GM21360 (cell line): Measurements from ENCODE around the gene REEP3.
A peak's percentile ranks its signal among the peaks of the same experiment; 100 is the strongest.

Experiments
- ATAC-seq: cut with Tn5 transposase; IDR thresholded peaks from one replicate; pipeline ENCODE4 v1.9.1; 2021; ENCODE audit warnings: mild to moderate bottlenecking, moderate library complexity; ENCODE audit not compliant: unreplicated experiment

The REEP3 gene

DNA sequence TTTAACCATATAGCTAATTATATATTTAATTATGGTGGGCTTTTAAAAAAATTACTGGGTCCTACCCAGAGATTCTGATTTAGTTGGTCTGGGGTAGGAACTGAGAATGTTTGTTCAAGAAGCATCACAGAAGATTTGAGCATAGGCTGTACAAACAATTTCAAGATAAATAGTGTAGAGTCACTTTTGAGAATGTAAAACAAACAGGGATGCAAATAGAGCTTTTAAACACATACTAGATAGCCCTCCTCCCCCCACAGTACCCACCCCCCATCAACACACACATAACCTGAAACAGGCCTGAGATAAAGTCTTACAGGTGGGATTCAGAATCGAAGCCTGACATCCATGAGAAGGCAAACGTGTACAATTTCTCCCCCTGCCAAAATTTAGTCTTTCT is 15.6 kb upstream of the REEP3 start:
- ATAC-seq, result no peak

DNA sequence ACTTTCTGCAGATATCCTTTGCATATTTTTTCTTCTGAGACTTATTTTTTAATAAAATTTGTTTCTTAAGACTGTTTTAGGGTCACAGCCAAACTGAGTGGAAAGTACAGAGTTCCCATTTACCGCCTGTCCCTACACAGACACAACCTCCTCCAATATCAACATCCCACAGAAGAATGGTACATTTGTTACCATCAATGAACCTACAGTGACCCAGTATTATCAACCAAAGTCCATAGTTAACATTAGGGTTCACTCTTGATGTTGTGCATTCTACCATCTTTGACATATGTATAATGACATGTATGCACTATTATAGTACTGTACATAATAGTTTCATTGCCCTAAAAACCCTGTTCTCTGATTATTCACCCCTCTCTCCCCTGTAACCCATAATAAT is 14.6 kb upstream of the REEP3 start:
- no peak for ATAC-seq

DNA sequence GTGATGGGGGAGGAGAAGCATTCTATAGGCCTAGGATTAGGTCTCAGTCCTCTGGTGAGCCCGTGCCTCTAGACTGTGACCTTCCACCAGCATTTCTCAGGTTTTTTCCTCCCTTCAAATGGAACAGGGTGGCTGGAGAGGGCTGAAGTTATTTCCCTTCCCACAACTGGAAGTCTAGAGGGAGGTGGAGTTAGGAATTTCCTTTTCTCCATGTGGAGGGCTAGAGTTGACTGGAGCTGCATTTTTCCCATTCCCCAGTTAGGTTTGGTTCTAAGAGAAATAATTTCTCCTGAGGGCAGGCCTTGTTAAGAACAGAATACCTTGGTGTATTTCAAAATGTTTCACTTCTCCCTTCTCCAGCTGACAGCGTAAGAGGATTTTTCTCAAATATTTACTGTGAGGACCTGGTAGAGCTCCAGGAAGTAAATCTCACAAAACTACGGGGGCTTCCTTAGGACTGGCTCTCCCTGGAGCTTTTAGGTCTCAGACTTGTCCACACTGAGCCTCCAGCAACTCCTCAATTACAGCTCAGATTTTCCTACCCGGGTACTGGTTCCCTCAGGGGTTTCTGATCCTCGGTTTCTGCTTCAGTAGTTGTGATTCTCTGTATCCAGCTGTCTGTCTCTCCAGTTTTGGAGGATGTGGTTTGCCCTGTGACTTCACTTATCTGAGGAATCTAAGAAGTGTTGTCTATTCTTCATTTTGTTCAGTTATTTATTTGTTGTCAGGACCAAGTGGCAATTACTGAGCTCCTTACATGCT is 6.0 kb upstream of the REEP3 start:
- ATAC-seq, result no peak

DNA sequence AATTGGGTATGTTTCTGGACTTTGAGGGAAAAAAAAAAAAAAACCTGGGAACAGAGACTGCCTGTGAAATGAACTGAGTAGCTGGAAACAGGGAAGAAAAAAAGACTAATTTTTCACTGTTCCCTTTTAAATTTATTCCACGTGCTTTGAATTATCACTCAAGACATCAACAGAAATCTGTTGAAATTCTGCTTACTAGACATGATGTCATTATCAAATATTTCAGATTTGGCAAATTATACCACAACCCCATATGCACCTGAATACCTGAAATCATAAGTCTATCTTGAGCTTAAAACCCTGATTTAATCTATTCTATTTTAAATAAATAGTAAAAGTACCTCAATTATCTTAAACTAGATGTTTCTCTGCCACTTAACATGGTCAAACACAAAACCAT is 5.0 kb upstream of the REEP3 start:
- ATAC-seq, result no peak

DNA sequence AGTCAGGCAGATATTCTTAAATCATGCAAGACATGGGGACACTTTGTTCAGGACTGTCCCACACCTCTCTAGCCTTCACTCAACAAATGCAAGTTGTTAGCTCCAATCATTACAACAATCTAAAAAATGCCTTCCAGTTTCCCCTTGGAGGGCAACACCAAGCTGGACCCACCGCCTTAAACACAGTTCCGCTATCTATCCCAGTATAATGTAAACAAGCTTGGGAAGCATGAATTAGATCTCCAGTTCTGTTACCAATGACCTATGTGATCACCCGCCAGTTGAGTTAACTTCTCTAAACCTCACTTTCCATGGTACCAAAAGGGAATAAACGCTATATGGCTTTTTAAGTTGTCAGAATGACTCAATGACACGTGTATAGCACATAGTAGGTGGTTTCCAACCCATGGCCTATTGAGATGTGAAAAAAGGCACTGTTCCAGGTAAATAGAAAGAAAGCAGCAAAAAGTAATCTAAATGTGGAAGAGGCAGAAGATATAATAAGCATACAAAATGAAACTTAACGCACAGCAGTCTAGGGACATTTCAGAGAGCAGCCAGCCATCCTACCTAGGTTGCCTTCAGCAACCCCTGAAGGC is 2.4 kb upstream of the REEP3 start:
- no peak for ATAC-seq

DNA sequence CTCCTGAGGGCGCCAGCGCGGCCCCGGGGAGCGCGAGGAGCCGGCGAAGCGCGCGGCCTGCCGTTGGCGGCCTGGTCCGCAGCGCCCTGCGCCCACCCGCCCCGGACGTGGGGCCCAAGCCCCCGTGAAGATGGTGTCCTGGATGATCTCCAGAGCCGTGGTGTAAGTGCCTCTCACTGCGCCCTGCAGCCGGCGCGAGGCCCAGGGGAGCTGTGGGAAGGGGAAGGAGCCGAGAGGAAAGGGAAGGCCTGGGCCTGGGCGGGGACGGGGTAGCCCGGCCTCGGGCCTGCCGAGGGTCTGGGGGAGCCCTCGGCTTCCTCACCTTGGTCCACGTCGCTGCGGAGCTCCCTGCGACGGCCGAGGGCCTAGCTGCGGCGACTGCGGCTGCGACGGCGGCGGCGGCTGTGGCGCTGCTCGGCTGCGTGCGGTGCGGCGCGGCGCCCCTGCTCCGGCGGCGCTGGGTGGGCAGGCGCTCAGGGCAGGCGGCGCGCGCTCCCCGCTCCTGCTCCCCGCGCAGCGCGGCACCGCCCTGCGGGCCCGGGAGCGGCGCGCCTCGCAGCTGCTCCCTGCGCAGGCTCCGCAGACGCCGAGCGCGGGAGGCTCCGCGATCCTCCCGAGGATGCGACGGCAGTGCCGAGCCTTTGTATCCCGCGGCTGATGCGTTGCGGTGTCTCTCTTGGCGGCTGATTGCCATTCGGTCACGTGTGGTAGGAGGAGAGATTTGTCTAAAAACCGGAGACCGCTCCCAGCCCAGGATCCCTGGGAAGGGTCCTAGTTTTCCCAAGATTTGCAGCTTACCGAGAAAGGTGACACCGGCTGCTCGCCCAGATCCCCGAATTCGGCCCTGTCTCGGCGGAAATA is 445 bp downstream of the REEP3 start:
- ATAC-seq, result peak; percentile 49

DNA sequence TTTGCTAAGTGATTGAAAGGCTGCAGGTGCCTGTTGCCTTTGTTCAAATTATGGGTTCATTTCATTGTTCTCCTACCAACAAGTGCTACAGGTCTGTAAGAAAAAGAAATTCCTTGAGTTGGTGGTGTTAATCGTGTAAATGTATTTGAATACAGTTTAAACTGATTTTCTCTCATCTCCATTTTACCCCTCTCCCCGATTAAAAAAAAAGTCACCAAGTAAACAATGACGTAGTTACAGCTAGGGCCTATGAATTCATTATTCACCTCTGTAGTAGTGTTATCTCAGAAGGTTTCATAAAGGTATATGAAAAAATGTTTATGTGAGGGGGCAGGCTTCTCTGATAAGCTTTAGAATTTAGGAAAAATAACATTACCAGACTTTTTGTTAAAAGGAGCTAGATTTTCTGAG is 1.1 kb downstream of the REEP3 start:
- no peak for ATAC-seq

DNA sequence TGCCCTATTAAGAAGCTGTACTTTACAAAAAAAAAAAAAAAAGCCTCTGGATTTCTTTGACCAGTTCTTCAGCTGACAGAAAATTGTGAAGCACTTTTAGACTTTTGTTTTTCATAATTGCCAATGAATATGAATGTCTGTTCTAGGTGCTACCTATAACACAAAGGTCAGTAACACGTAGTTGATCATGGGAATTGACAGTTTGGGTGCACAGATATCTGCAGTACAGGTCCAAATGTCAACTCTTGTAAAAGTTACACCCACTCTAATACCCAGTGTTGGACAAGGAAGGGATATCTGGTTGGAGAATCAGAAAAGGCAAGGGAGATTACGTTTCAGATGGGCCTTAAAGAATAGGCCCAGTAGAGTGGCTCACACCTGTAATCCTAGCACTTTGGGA is 1.8 kb downstream of the REEP3 start:
- ATAC-seq, result no peak

DNA sequence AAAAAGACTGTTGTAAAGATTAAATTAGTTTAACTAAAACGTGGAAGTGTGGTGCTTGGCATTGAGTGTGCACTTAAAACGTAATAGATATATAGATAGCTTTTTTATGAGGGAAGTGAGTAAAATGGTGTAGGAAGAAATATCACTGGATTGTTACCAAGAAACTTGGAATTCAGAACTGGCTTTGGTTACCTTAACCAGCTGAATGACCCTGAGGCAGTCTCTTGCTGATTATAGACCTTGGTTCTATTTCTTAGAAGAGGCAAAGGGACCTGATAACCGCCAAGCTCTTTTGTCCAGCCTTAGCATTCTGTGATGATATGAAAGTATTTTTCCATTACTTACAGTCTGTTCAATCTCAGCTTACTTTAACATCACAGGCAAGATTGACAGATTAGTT is 3.8 kb downstream of the REEP3 start:
- ATAC-seq, result no peak

DNA sequence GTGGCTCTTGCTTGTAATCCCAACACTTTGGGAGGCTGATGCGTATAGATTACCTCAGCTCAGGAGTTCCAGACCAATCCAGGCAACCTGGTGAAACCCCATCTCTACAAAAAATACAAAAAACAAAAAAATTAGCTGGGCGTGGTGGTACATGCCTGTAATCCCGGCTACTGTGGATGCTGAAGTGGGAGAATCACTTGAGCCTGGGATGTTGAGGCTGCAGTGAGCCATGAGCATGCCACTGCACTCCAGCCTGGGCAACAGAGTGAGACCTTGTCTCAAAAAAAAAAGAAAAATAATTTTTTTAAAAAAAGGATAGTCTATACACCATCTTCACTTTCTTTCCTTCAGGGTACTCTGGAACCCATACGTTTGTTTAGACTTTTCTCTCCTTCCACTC is 6.2 kb downstream of the REEP3 start:
- no peak for ATAC-seq

DNA sequence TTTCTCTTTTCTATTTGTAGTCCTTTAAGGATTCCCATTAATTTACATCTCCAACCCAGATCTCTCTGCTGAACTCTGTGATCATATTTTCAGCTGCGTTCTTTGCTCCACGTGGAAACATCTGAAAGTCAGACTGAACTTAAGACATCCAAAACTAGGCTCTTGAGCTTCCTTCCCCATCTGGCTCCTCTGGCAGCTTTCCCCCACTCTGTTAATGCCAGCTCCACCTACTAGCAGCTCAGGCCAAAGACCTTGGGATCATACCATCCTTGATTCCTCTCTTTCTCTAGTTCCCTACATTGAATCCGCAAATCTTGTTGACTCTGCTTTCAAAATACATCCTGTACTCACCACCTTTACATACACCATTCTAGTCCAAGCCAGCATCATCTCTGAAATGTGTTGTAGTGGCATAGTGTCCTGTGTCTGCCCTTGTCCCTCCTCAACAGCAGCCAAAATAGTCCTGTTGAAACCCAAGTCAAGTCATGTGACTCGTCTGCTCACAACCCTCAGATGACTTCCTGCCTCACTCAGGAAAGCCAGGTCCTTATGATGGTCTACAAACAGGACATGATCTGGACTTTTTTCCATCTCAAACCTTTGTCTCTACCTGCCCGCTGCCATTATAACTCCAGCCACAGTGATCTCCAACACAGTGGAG is 7.0 kb downstream of the REEP3 start:
- no peak for ATAC-seq

DNA sequence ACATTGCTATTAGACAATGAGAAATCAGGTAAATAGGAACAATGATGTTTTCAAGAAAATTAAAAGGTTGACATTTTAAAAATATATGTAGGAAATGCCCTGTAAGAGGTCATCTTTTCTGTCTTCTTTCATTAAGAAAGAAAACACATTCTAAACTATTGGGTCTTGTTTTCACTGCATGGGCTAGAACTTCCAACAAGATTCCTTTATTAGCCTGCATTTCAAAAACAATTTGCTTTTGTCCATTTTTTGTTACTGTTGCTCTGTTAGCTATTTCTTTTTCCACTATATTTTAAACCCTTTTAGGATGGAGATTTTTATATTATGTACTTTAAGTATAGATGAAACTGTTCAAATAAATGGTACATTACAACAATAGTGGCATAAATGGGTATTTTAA is 9.2 kb downstream of the REEP3 start:
- ATAC-seq, result no peak

DNA sequence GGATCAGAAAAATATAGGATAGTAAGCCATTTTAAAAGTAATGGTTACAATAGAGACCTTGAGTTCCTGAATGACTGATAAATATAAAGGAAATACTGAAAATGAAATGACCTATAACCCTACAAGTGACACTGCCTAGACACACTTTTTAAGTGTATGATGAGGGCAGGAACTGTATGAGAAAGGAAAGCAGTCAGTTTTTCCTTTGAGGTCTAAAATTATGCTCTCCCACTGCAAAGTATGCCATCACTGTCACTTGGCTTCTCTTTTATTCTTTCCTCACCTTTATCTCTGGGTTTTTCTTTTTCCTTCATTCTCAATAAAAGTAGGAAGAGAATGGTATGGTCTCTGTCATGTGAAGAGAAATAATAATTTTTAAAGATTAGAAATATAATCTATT is 13.5 kb downstream of the REEP3 start:
- no peak for ATAC-seq

DNA sequence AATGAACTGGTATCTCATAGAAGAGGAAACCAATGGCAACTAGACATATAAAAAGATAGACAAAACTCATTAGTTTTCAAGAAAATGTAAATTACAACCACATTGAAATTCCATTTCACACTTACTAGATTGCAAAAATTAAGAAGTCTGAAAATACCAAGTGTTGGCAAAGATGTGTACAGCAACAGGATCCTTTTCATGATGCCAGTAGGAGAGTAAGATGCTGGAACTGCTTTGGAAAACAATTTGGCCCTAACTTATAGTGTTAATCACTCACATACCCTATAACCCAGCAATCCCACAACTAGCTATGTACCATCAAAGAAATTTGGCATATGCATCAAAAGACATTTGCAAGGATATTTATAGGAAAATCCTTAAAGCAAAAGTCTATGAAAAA is 15.5 kb downstream of the REEP3 start:
- ATAC-seq, result no peak

DNA sequence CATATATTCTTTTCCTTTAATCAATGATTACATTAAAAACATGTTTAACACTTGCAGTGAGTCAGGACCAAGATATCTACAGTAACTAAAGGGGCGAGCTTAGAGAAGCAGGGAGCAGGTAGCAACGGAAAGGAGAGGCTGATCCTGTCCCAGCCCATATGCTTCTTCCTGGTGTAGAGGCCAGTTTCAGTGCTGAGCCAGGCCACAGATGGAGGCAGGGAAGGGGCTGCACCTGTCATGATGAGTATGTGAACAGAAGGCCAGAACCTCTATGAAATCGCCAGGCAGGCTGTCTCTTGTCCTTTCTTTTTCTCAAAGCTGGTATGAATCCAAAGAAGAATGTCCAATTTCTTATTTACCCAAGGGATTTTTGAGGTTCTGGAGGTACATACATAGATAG is 16.3 kb downstream of the REEP3 start:
- no peak for ATAC-seq

DNA sequence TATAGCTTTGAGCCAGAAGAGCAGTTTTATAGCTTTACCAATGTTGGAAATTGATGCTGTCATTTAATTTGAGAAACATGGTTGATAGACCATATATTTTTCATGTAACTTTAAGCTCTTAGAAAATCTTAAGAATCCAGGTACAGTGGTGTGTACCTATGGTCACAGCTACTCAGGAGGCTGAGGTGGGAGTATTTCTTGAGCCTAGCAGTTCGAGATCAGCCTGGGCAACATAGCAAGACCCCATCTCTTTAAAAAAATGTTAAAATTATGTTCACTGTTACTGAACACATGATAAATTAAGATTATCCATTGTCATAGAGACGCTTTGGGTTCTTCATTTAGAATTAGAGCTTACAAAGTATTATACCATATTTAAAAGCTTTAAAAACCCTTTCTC is 18.2 kb downstream of the REEP3 start:
- ATAC-seq, result no peak

DNA sequence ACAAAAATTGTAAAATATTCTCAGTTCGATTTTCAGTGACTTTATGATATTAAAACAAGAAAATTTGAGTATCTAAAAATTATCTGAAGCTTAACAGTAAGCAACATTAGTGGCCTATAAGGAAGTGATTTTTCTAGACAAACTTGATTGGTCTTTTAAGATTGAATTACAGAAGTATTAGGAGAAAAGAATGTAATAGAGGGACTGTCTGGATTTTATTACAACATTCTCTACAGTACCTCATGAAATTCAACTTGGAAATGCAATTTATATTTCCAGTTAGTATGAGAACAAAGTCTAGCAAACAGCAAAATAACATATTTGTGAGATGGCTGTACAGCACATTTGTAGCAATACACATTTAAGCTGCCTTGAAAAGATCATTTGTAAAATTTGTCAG is 18.8 kb downstream of the REEP3 start:
- no peak for ATAC-seq

DNA sequence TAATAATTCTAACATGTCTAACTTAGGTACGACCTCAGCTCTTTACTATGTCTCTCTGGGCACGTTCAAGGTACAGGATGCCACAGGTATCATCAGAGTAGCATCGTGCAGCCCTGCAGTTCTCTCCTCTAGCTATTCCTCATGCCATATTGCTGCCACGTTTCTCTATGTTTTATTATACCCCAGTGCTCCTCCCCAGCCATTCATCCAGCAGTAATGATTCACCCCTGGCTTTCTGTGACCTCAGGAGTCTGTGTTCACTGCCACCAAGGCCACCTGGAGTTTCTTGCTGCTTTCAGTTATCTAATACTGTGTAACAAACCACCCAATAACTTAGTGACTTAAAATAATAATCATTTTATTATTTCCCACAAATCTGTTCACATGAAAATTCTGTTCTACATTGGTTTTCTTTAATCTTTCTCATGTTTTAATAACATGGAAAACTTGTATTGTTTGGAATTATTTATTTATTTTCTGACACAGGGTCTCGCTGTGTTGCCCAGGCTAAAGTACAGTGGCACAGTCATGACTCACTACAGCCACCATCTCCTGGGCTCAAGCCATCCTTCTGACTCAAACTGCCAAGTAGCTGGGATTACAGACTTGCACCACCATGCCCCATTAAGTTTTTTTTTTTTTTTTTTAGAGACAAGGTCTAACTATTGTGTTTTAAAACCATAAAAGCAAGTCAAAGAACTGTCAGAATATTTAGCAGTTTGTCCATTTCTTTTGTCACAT is 21.8 kb downstream of the REEP3 start:
- ATAC-seq, result no peak

DNA sequence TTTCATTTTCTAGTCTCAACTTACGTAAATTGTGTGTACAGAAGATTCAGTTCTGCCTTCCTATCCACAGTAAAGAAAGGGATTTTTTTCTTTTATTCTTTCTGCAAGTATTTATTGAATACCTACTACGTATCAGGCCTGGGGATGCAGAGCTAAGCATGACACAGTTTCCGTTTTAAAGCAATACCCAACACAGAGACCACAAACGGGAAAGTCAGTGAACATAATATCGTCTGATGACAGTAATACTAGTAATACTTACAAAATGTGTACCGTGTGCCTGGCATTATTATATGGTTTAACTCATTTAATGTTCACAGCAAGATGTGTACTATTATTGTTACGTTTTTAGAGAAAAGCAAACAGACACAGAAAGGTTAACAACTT is 22.4 kb downstream of the REEP3 start:
- no peak for ATAC-seq

DNA sequence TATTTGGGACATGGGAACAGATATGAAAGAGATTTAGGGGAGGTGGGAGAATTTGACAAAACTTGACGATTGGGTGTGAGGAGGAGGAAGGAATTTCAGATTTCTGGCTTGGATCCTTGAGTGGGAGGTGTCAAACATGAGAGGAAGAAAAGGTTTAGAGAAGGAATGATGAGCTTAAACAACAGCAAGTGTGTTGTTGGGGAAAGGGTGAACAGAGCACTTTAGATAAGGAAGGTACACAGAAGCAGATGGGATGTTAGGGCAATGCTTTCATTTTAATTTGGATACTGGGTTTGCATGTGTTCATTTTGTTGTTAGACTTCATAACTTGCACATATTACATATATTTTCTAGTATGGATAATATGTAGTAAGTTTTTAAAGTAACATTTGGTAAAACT is 23.2 kb downstream of the REEP3 start:
- no peak for ATAC-seq
